Measurements from ENCODE around the gene INAFM1.
"Not testable (repeated sequence)": the region's sequence is repeated elsewhere in the genome, so short reads cannot be mapped to it uniquely, and the experiment has no call there.

The INAFM1 gene

GRCh38 chr19:47240996-47241918 is 33.4 kb upstream of the INAFM1 start:
- DNase-seq (ENCODE audit: low spot score) = peak; percentile 84

- DNase-seq (ENCODE audit: low spot score) = no peak
Observed at GRCh38 chr19:47241919-47242577, 32.6 kb upstream of the INAFM1 start.

- DNase-seq (ENCODE audit: low spot score) = no peak
Observed at GRCh38 chr19:47243364-47243775, 31.3 kb upstream of the INAFM1 start.

DNA sequence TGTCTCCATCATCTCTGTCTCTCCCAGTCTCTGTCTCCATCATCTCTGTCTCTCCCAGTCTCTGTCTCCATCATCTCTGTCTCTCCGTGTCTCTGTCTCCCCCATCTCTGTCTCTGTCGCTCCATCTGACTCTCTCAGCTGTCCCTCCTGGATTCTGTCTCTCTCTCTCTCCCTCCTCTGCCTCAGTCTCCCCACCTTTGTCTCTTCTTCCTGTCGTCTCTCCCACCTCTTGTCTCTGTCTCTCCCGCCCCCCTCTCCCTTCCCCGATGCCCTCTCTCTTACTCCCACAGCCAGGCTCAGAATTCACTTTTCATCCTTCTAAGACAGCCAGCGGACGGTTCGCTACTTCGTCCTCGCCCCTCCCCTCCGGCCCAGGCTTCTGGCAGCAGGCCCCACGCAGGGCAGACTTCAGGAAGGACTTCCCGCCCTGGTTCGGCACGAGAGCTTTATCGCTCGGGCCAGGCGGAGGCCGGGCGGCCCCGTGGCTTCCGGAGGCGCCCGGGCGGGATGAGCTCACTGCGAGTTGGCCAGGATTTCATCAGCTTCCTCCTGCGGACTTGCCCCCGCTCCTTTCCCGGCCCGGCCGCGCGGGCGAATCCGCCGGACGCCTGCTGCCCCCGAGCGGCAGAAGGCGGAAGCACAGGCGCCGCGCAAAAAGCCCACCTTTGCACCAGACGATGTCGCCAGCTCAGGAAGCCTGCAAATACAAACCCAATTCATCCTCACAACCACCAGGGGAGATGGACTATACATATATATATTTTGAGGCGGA is 30.7 kb upstream of the INAFM1 start:
- DNase-seq (ENCODE audit: low spot score) = peak; percentile 97

- peak; percentile 89 for DNase-seq (ENCODE audit: low spot score)
Observed at GRCh38 chr19:47247308-47247990, 27.2 kb upstream of the INAFM1 start.

GRCh38 chr19:47253016-47253415 is 21.7 kb upstream of the INAFM1 start:
- DNase-seq (ENCODE audit: low spot score) = not testable (repeated sequence)

DNA sequence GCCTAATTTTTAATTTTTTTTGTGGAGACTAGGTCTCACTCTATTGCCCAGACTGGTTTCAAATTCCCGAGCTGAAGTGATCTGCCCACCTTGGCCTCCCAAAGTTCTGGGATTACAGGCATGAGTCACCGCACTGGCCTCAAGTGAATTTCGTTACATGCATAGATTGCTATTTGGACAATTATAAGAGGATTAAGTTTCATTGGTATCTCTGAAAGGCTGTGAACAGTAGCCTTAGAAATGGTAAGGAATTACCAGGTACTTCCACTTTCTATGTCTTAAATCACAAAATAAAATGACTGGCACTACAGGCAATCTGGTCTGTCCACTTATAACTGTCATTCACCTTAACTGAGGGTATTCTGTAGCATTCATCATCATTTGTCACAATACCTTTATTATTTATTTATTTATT is 21.2 kb upstream of the INAFM1 start:
- DNase-seq (ENCODE audit: low spot score) = no peak

- DNase-seq (ENCODE audit: low spot score) = no peak
Observed at GRCh38 chr19:47253970-47254369, 20.7 kb upstream of the INAFM1 start.

- peak; percentile 96 for DNase-seq (ENCODE audit: low spot score)
Observed at GRCh38 chr19:47255879-47256692, 18.6 kb upstream of the INAFM1 start, which contains the start of gene CCDC9. Gene CCDC9, plus strand, starts transcription at chr19:47256525. Its CDS starts 1,876 bp downstream, at chr19:47258401.

DNA sequence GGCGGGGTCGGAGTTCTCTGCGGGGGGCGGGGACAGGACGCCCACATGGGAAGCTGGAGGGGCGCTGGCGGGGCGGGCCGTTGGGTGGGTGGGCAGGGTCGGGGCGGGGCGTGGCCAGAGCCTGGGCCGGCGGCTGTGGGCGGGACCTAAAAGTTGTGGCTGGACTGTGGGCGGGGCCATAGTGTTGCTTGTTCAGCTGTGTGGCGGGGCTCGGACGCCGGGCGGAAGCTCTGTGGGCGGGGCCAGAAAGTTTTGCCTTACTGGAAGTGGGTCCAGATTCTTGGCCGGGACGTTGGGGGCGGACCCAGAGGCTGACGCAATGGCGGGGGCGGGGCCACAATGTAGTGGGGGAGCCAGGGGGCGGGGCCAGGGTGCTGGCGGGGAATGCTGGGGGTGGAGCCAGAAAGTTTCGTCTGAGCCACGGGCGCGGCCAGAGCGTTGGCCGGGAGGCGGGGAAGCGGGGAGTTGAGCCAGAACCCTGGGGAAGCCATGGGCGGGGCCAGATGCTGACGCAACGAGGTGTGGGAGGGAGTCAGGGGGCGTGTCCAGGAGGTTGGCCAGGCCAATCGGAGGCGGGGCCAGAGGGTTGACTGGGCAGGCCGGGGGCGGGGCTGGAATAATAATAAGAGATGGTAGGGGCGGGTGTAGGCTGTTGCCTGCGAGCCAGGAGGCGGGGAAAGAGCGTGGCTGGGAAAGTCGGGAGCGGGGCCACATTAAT is 17.8 kb upstream of the INAFM1 start:
- peak; percentile 99 for DNase-seq (ENCODE audit: low spot score)

DNA sequence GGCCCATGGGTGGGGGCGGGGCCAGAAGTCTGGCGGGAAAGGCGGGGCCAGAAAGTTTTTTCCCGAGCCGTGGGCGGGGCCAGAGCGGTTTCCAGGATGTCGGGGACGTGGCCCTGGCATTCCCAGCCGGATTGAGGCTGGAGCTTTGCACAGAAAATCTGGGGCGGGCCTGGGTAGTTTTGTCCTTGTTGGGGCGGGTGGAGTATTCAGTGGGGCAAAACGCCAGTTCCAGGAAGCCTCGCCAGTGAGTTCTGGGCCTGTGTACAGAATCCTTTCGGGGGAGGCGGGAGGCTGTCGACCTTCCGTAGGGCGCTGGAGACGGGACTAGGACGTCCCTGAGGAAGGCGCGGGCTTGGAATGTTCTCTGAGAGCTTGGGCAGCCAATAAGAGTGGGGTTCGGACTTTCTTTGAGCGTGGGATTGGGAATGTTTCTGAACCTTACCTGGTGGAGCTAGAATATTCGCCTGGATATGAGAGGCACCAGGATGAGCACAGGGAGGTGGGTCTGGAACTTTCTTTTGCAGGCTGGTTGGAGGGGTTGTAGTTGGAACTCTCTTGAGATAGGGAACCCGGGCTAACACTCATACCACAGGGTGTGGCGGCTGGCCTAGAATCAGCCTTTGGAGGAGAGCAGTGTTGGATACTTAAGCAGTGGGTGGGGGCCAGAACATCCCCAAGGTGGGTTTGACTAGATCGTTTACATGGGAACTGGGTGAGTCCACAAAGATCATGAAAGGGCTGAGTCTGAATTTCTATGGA is 17.1 kb upstream of the INAFM1 start:
- no peak for DNase-seq (ENCODE audit: low spot score)

GRCh38 chr19:47258434-47258833 is 16.3 kb upstream of the INAFM1 start:
- no peak for DNase-seq (ENCODE audit: low spot score)

DNA sequence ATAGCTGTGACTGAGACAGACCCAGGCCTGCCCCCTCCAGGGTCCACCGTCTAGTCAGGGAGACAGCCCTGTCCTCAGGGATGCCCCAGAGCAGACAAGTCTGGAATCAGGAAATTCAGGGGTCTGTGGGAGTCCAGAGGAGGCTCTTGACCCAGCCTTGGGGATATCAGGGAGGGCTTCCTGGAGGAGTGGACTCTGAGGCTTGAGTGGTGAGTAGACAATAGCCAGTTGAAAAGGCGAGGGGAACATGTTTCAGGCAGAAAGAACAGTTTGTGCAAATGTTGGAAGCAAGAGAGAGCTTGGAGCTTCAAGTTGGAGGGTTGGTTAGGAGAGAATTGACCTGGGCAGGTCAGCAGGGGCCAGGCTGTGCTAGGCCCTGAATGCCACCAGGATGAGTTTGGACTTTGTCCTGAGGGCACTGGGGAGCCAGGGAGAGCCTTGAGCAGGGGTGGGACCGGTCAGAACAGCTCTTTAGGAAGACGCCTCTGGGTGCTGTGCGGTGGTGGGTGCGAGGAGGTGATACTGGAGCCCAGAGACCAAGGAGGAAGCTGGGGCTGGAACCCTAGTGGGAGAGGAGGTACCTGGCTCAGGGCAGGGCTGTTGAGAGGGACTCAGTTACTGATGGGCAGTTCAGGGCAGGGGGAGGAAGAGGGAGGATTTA is 15.7 kb upstream of the INAFM1 start:
- DNase-seq (ENCODE audit: low spot score) = no peak

DNA sequence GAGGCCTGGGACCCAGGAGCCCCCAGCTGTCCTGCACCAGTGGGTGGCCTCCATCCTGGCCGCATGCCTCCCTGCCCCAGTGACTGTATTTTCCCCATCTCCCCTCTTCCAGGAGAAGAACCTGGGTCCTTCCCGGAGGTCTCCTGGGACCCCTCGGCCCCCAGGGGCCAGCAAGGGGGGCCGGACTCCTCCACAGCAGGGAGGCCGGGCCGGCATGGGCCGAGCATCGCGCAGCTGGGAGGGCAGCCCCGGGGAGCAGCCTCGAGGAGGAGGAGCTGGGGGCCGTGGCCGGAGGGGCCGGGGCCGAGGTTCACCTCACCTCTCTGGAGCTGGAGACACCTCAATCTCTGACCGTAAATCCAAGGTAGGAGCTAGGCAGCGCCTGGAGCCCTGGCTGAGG is 14.2 kb upstream of the INAFM1 start:
- no peak for DNase-seq (ENCODE audit: low spot score)

- not testable (repeated sequence) for DNase-seq (ENCODE audit: low spot score)
Observed at GRCh38 chr19:47261946-47262793, 12.5 kb upstream of the INAFM1 start.

DNA sequence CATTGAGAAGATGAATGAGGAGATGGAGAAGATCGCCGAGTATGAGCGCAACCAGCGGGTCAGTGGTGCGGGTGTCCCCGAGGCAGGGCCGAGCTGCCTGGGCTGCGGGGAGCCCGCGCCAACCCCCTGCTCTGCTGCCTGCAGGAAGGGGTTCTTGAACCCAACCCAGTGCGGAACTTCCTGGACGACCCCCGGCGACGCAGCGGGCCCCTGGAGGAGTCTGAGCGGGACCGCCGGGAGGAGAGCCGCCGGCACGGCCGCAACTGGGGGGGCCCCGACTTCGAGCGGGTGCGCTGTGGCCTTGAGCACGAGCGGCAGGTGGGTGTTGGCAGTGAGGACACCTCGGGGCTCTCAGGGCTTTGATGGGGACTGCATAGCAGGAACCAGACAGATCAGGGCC is 10.1 kb upstream of the INAFM1 start:
- DNase-seq (ENCODE audit: low spot score) = no peak

GRCh38 chr19:47266401-47266941 is 8.2 kb upstream of the INAFM1 start:
- DNase-seq (ENCODE audit: low spot score) = no peak

GRCh38 chr19:47267350-47267759 is 7.3 kb upstream of the INAFM1 start:
- DNase-seq (ENCODE audit: low spot score) = no peak
